ENCODE measurements around the gene CIBAR2. TPM values are rescaled to one million over a fixed set of nuclear protein-coding genes. Genes with fewer than 3 reads are reported as not detected.

CIBAR2 gene
- total RNA-seq, 1 experiment from 2014 or later = not detected

DNA sequence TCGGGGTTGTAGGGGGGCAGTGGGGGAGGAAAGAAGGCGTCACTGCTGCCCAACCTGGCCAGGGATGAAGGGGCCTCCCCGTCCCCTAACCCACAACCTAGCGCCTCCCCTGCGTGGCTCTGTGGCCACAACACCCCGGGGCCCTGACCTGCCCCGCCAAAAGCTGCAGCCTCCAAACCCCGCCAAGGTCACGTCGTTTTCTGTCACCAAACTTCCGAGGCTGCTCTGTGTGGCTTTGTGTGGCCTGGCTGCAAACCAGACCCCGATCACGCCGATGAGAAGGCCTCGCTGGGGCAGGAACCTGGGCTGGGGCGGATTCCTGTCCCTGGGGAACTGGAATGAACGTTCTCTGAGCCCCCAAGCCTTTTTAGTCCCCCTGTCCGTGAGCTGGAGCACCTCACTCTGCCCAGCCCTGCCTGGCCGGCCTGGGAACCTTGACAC lies 30.5 kb upstream of the CIBAR2 start:
- Histone ChIP-seq H3K79me2 (ENCODE audit: insufficient read depth, low read length) (no peaks in the 10 kb centered on the region), H2AK5ac (ENCODE audit: insufficient read length, low read length) (no peak overlapping the region), H3K23me2 (ENCODE audit: insufficient read length, low read depth, low read length, poor library complexity, severe bottlenecking) (no peaks in the 10 kb centered on the region), H3K9me3 (ENCODE audit: control insufficient read depth, low read depth, low read length) (no peaks in the 10 kb centered on the region), H3K14ac (ENCODE audit: insufficient read depth, low read length) (no peak overlapping the region), H3K27me3 (ENCODE audit: insufficient read depth, low read length) (no peaks in the 10 kb centered on the region), H4K8ac (replicated peaks; ENCODE audit: insufficient read length, low read depth, low read length) (no peak overlapping the region), H4K5ac (ENCODE audit: insufficient read length, low read depth, low read length) (no peak overlapping the region), H4K91ac (ENCODE audit: insufficient read length, low read depth, low read length) (no peak overlapping the region), H3T11ph (ENCODE audit: low read length) (no peak overlapping the region), H3K27ac (ENCODE audit: insufficient read length, low read depth, low read length) (no peak overlapping the region), H2BK12ac (ENCODE audit: insufficient read length, low read depth, low read length) (no peak overlapping the region), H3K79me1 (ENCODE audit: insufficient read depth, low read depth, low read length, poor library complexity, severe bottlenecking) (no peaks in the 10 kb centered on the region), H2BK120ac (ENCODE audit: low read depth, low read length, poor library complexity, severe bottlenecking) (no peak overlapping the region), H3K18ac (ENCODE audit: insufficient read length, low read depth, low read length) (no peak overlapping the region), H3K4ac (ENCODE audit: low read depth, low read length) (no peak overlapping the region), H4K20me1 (ENCODE audit: control insufficient read depth, insufficient read depth, insufficient read length) (no peaks in the 10 kb centered on the region), H3K4me2 (ENCODE audit: insufficient read depth, insufficient read length, low read length) (no peak overlapping the region), H2BK5ac (ENCODE audit: insufficient read length, low read length) (no peak overlapping the region), H2AFZ (ENCODE audit: low read length) (no peak overlapping the region), H3K56ac (ENCODE audit: insufficient read length, low read depth, low read length) (no peak overlapping the region), H2BK20ac (ENCODE audit: low read depth, low read length, poor library complexity, severe bottlenecking) (no peak overlapping the region), H2BK15ac (ENCODE audit: low read depth, low read length) (no peak overlapping the region), H3K9ac (ENCODE audit: extremely low read depth, insufficient read length, low read length) (no peak overlapping the region), H3K4me1 (ENCODE audit: insufficient read depth, low read length) (no peaks in the 10 kb centered on the region), H3K23ac (ENCODE audit: insufficient read length, low read depth, low read length) (no peak overlapping the region)
- WGBS (ENCODE audit: extremely low coverage, insufficient read length, low lambda C conversion rate) = no CpG with 5 or more reads among the region's 19 CpGs
- no peak for DNase-seq
- no peaks in the 10 kb centered on the region for H3K9me3 Mint-ChIP-seq
- peaks cover 16% of the 10 kb centered on the region for H3K27me3 Mint-ChIP-seq (ENCODE audit: low read depth)
- H3K4me3 Mint-ChIP-seq = no peak overlapping the region
- no peaks in the 10 kb centered on the region; a peak in 1 of 7 replicates for H3K36me3 Mint-ChIP-seq (ENCODE audit: insufficient read depth in 1 of 3, low read depth in 3 of 3)
- peaks cover 3 to 16% of the 10 kb centered on the region in 2 experiments; a peak in 3 of 4 replicates for H3K4me1 Mint-ChIP-seq
- TF ChIP-seq, protein P1, sequence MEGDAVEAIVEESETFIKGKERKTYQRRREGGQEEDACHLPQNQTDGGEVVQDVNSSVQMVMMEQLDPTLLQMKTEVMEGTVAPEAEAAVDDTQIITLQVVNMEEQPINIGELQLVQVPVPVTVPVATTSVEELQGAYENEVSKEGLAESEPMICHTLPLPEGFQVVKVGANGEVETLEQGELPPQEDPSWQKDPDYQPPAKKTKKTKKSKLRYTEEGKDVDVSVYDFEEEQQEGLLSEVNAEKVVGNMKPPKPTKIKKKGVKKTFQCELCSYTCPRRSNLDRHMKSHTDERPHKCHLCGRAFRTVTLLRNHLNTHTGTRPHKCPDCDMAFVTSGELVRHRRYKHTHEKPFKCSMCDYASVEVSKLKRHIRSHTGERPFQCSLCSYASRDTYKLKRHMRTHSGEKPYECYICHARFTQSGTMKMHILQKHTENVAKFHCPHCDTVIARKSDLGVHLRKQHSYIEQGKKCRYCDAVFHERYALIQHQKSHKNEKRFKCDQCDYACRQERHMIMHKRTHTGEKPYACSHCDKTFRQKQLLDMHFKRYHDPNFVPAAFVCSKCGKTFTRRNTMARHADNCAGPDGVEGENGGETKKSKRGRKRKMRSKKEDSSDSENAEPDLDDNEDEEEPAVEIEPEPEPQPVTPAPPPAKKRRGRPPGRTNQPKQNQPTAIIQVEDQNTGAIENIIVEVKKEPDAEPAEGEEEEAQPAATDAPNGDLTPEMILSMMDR (conservative IDR thresholded peaks at IDR 0.05) = no peak
- H3K27ac Mint-ChIP-seq = no peak overlapping the region

All from H9 (cell line).